DMS53 (cell line): ENCODE results near the gene TATDN3.
"Not testable (repeated sequence)": the region's sequence is repeated elsewhere in the genome, so short reads cannot be mapped to it uniquely, and the experiment has no call there.

Experiments used
- DNase-seq: peaks from one replicate; lab custom pipeline; 2025; lab: John Stamatoyannopoulos, UW

TATDN3 gene

DNA sequence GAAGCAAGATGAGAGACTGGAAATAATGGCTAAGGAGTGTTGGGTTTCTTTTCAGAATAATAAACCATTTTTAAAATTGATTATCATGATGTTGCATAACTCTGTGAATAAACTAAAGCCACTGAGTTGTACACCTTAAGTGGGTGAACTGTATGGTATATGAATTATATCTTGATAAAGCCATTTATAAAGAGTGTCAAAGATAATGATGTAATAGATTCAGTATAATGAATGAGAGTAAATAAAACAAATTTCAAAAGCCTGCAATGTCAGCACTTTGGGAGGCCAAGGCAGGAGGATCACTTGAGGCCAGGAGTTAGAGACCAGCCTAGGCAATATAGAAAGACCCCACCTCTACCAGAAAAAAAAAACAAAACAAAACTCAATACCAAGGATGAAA is 16.5 kb upstream of the TATDN3 start:
- DNase-seq: no peak

DNA sequence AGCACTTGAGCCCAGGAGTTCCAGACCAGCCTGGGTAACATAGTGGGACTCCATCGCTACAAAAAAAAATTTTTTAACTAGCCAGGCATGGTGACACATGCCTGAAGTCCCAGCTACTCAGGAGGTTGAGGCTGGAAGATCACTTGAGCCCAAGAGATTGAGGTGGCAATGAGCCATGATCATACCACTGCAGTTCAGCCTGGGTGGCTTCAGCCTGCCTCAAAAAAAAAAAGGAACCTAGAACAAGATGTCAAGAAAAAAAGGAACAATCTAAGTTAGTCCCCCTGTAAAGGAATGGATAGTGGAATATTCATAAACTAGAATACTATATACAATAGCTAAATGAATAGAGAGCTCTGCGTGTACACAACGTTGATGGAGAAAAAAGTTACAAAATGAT is 14.5 kb upstream of the TATDN3 start:
- no peak for DNase-seq

DNA sequence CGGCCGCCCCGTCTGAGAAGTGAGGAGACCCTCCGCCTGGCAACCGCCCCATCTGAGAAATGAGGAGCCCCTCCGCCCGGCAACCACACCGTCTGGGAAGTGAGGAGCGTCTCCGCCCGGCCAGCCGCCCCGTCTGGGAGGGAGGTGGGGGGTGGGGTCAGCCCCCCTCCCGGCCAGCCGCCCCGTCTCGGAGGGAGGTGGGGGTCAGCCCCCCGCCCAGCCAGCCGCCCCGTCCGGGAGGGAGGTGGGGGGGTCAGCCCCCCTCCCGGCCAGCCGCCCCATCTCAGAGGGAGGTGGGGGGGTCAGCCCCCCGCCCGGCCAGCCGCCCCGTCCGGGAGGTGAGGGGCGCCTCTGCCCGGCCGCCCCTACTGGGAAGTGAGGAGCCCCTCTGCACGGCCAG is 12.6 kb upstream of the TATDN3 start:
- DNase-seq: not testable (repeated sequence)

DNA sequence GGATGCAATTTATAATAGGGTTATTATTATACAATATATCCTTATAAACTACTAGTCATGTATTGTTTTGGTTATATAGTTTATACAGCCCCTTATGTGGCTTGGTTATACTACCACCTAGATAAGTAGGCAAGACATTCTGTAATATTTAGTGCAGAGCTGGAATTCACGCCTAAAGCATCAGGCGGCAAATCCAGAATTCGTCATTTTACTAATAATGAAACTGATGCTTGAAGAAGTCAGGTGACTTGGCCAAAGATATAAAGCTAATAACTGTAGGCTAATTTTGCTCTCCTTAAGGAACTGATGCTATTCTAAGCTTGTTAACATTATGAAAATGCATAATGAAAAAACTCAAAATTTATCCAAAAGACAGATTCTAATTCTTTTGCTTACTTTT is 10.9 kb upstream of the TATDN3 start:
- no peak for DNase-seq

DNA sequence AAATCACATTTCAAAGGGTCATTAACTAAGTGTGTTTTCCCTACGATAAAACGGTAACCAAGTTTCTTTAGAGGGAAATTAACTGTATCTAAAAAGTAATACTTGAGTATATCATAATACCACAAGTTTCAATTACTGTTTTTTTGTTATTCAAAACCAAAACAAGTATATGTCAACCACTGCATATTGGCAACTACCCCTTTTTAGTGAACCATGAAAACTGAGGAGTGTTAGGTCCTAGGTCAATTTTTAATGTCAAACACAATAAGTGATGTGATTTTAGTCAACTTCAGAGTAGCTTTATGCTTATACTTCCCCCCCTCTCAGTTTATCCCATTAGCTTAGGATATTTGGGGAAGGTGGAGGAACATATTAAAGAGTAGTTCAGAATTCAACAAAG is 10.5 kb upstream of the TATDN3 start:
- no peak for DNase-seq

DNA sequence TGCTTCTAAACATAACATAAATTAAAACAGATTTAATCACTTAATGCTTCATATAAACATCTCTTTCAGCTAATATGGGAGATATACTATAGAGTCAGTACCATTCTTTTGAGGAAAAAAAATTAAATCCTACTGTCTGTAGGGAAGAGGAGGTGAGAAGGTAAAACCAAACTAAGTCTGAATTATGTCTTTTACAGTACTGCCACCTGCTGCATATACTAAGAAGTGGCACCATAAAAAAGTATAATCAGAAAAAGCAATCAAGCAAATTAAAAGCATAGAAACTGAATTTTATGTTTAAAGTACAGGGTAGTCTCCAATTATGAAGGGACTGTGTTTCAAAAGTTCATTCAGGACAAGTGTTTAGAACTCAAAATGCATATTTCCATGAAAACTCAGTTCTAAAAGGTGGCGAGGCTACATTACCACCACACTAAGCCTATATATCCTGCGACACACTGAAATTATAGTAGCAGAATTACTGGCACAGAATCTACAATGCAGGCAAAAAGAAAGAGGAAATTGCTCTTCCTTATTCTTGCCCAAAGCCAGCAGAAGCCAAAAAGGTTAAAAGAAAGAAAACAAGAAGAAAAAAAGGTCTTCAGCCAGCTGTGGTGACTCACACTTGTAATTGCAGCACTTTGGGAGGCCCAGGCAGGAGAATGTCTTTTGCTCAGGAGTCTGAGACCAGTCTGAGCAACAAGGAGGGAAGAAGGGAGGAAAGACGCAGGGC is 9.1 kb upstream of the TATDN3 start:
- peak; percentile 71 for DNase-seq

DNA sequence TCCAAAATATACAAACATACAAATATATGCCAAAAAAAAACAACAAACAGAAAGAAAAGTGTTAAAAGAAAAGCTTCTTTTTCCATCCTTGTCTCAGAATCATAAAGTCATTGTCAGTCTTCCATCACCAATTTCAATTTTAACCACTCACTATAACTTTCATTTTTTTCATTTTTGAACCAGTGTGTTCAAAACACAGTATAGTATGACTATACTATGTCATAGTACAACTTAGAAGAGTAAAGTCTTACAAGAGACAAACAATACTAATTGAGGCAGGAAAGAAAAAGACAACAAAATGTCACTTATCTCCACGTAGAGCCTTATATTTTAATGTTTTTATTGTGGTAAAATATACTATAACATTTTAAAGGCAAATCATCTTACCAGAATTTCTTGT is 7.7 kb upstream of the TATDN3 start:
- DNase-seq: no peak

DNA sequence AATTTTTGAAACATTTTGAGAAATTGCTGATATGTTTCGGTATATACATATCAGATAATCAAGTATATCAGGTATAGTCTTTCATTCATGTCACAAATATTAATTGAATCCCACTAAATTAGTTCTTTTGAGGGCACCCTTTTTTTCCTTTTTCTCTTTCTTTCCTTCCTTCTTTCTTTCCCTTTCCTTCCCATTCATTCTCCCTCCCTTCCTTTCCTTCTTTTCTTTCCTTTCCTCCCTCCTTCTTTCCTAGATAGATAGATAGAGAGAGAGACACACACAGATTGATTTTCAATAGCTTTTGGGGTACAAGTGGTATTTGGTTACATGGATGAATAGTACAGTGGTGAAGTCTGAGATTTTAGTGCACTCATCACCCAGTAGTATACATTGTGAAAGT is 5.8 kb upstream of the TATDN3 start:
- no peak for DNase-seq

DNA sequence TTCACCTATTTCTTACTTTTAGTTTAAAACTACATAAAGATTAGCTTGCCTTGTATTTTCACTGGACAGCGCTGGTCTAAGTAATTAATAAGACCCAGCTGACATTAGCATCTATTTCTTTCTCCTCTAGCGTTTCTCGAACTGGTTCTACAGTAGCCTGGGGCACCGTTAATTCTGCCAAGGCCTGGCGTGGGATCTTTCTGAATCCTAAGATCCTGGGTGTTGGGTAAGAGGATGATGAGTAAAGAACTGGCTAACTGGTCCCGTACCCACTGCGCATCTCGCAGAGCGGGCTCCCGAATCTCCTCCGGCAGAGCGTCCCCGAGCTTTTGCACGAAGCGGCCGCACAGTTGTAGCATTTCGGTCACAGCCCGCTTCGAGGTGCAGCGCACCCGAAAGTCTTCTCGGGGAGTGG is 426 bp upstream of the TATDN3 start:
- DNase-seq: peak; percentile 94

DNA sequence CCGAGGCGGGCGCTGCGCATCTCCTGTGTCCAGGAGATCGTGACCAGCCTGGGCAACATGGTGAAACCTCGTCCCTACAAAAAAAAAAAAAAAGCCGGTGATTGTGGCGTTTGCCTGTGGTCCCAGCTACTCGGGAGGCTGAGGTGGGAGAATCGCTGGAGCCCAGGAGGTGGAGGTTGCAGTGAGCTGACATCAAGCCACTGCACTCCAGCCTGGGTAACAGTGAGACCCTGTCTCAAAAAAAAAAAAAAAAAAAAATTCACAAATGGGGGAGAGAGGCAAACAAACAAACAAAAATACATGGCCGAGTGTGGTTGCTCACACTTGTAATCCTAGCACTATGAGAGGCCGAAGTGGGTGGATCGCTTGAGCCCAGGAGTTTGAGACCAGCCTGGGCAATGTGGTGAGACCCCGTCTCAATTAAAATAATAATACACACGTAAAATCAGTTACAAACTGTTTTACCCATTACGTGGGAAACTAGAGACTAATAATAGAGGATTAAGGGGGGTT is 758 bp downstream of the TATDN3 start:
- peak; percentile 38 for DNase-seq

DNA sequence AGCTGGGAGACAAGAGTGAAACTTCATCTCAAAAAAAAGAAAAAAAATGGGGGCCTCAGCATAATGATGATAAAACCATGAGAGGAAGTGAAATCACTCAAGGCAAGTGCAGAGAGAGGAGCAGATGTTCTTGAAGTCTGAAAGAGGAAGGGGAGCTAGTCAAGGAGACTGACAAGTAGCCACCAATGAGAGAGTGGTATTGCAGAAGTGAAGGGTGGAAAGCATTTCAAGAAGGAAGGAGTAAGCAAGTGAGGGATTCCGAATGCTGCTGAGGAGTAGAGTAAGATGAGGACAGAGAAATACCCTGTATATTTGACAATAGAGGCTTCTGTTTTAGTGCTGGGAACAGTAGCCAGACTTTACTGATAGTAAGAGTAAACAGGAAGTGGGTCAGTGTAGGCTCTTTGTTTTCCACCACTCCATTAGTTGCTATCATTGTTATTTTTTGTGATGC is 2.9 kb downstream of the TATDN3 start:
- DNase-seq: peak; percentile 49

DNA sequence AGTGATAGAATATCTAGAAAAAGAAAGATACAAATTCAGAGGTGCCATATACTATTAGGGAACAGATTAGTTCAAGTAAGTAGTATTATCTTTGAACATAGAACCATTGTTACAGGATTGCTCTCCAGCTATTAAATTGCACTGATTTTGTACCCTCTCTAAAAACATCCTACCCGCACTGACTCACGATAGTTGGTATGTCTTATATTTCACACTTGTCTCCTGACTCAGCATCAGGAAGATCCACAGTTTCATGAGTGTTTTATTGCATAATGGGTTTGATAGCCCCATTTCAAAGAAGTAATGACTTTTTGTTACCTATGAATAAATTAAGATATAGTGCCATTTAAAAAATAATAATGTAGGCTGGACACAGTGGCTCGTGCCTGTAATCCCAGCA is 6.0 kb downstream of the TATDN3 start:
- DNase-seq: no peak

DNA sequence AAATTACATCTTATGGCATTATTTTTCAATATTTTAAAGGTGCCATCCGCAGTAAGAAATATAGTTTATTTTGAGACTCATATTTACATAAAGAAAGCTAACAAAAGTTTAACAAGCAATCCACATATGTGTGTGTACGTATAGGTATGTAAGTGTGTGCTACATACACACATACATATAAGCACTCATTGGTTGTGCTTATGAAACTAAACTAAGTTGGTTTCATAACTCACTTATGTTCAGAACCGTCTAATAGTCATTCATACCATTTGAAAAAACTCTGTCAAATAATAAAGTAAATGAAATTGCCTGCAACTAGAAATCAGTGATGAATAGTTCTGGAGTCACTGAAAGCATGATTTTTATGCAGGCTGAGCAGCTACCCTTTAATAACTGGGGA is 14.1 kb downstream of the TATDN3 start:
- no peak for DNase-seq

DNA sequence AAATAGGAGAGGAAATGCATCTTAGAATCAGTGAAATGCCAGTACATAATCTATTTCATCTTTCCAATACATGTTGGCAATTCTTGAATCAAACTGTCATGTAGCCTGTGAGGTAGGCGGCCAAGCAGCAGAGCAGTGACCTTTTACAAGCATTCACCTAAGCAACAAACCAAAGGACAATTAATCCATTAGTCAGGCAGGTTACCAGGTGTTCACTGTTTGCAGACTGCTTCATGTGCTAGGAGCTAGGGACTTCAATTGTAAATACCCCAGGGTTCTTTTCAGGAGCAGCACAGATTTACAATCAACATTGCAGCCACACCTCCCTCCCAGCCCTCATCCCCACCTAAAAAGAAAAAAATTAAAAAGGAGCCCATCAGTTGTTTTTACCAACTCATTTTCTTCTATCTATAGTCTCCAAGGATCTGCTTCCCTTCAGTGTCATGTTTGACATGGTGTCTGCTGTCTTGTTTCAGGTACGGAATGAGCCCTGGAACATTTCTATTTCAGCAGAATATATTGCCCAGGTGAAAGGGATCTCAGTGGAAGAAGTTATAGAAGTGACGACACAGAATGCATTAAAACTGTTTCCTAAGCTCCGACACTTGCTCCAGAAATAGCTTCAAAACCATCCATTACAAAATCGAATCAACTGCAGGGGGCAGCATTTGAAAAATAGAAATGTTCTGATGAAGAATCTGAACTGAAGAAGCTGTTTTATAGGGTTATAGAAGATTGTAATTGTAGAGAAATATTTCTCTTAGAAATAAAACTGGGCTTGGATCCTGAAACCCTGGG is 23.0 kb downstream of the TATDN3 start:
- peak; percentile 89 for DNase-seq

DNA sequence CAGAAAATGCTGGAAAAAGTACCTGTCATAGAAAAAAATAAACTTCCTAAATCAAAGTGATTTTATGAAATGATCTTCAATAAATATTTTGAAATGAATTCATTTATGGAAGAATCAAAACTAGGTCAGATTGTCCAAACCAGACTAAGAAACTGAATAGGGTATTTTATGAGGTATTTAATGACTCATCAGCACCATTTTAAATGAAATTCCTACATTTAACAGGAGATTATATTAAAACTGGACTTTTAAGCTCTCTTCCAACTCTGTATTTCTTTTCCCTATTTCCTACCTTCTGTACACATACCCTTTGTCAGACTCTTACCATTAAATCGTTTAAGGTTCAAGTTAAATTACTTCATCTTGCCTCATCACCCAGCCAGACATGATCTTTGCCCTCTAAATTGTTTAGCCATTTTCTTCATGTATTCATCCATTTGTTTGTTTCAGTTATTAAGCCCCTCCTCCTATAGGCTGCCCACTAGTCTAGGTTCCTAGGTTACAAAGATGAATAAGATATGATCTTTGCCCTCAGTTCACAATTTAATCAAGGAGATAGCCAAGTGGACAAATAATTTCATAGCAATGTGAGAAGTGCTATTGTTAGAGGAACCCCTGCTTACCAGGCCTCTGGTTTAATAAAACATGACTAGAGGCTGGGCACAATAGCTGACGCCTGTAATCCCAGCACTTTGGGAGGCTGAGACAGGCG is 25.0 kb downstream of the TATDN3 start:
- DNase-seq: no peak

DNA sequence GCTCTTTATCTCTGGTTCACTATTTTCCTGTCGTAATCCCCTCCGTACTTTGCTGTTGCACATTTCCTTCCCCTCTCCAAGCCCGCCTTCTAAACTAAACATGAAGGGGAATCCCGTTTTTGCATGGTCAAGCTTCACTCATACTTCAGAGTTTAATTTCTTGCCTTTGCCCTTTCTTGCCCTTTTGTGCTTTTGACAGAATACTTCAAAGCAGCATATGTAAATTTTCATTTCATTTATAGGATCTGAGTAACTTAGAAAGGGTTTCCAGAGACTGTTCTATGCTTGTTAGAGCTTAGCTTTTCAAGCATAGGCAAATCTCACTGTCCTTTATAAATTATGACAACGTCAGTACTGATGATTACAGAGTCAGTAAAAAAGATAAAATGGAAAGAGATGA is 28.0 kb downstream of the TATDN3 start:
- DNase-seq: no peak

DNA sequence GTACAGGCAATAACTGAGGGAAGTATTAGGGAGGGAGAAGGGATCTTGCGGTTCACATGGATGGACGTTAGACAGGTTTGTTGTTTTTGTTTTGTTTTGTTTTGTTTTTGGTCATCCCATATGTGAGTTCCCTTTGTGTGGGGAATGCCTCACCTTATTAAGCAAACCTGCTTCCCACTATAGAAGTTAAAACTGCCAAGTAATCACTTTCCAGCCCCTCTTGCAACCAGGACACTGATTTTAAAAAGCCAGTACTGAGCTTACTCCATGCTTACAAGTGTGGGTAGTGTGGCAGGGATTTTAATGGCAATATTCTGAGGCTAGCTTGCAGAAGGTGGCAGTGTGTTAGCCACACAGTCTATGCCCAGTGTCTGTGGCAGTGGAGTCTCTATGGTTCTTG is 29.3 kb downstream of the TATDN3 start:
- DNase-seq: no peak

DNA sequence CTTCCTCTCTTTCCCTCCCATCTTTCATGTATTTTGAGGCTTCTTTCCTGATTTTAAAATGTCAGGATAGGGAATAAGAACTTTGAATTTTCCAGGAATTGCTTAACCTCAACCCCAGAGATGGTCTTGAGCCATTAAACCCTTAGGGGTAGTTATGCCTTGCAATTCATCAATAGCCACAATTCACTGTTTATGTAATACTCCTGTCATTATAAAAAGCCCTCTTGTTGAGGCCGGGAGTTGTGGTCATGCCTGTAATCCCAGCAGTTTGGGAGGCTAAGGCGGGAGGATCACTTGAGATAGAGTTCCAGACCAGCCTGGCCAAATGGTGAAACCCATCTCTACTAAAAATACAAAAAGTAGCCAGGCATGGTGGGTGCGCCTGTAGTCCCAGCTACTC is 31.3 kb downstream of the TATDN3 start:
- DNase-seq: no peak

DNA sequence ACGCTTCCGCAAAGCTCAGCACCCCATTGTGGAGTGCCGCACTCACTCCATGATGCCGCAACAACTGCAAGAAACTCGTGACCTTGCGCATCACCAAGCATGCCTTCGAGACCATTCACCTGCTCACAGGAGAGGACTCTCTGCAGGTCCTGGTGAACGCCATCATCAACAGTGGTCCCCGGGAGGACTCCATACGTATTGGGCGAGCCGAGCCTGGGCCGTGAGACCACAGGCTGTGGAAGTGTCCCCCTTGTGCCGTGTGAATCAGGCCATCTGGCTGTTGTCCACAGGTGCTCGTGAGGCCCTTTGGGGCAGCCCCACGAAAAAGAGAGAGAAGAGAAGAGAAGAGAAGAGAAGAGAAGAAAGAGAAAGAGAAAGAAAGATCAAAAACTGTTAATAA is 32.5 kb downstream of the TATDN3 start:
- no peak for DNase-seq

DNA sequence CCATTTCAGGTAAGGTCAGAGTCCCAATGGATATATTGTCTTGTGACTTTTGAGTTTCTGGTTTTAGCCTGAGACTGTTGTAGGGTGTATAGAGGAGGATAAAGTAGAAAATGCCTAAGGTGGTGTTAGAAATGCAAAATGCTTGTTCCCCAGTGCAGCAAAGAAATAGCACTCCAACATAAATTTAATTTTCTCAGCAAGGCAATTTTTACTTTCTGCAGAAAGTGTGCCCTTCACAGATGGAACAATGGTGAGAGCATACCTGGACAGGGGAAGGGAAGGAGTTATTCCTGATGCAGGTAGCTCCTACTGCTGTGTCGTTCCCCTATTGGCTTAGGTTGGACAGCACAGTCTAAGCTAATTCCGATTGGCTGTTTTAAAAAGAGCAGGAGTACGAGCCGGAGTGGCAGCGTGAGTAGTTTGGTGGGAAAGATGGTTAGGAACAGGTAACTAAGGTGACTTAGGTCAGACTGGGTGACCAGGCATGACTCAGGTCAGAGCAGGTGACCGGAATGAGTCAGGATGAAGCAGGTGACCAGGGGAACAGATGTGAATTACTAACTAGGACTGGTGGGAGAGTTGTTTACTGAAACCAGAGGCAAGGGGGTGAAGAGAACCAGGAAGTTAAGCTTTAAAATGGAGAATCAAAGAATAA is 34.2 kb downstream of the TATDN3 start:
- peak; percentile 82 for DNase-seq

DNA sequence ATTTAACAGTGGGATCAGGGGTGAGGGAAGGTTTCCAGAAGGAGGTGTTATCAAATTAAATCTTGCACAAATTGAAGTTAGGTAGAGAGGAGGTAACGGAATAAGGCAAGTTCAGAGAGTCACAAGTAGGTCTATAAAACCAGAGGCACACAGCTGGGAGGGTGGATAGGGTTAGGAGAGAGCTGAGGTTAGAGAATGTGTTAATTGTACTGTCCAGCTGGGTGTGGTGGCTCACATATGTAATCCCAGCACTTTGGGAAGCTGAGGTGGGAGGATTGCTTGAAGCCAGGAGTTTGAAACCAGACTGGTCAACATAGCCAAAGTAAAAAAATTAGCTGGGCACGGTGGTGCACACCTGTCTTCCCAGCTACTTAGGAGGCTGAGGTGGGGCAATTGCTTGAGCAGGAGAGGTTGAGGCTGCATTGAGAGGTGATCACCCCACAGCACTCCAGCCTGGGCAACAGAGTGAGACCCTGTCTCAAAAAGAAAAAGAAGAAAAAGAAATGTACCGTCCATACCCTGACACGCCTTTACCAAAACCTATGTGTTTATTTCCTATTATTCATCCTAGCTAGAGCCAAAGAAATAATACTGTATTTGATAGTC is 35.6 kb downstream of the TATDN3 start:
- DNase-seq: peak; percentile 14

DNA sequence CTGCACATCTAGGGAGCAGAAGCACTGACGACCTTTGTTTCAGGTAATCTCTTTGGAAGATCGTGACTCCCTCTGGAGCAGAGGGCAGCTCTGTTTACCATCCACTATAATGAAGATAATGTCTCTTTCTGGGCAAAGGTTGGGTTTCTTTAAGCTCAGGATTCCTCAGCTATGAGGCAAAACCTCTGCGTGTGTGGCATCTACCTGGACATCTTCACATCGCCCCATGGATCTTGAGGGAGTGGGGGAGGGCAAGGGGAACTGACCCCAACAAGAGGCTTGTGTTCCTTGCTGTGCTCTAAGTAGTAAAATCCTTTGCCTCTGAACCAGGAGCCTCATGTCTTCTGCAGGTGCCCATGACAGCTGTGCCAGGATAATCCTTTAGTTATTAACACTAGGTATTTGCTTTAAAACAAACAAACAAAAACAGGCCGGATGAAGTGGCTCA is 36.2 kb downstream of the TATDN3 start:
- DNase-seq: peak; percentile 81
